Esophagus squamous epithelium (tissue), 5 donors: ENCODE measurements around the gene AMD1. TPM values are rescaled to one million over a fixed set of nuclear protein-coding genes. Genes with fewer than 3 reads are reported as not detected.
A peak's percentile ranks its signal among the peaks of the same experiment; 100 is the strongest.

Experiments used
- DNase-seq: peaks from one replicate; lab custom pipeline; 2025; lab: John Stamatoyannopoulos, UW
- H3K27ac ChIP-seq, 4 donors: fragments of 200-600 bp; sonication (generic); one replicate each; pipeline ENCODE4 v1.5.1; 2016 to 2019; ENCODE audit warnings: mild to moderate bottlenecking in 1 of 4
- H3K27me3 ChIP-seq, 4 donors: fragments of 200-600 bp; sonication (generic); 1 replicate in 3 of 4; 2 replicates in 1 of 4; pipeline versions ENCODE4 v1.5.1 to v1.6.0; 2017 to 2021; ENCODE audit warnings: antibody characterized with exemption in 1 of 4
- H3K36me3 ChIP-seq, 3 donors: fragments of 200-600 bp; sonication (generic); one replicate each; pipeline ENCODE4 v1.5.1; 2016 to 2019
- H3K4me1 ChIP-seq, 3 donors: fragments of 200-600 bp; sonication (generic); one replicate each; pipeline ENCODE4 v1.5.1; 2017 to 2019
- H3K4me3 ChIP-seq, 4 donors: fragments of 200-600 bp; sonication (generic); 1 replicate in 3 of 4; 2 replicates in 1 of 4; pipeline ENCODE4 v1.5.1; 2016 to 2019; ENCODE audit warnings: mild to moderate bottlenecking in 2 of 4, moderate library complexity in 1 of 4
- H3K9me3 ChIP-seq, 3 donors: fragments of 200-600 bp; sonication (generic); one replicate each; pipeline ENCODE4 v1.5.1; 2016 to 2019
- POLR2A ChIP-seq, 4 donors: fragments of 450-650 bp; IDR thresholded peaks; one replicate each; pipeline ENCODE4 v1.6.1; 2017; ENCODE audit warnings: antibody characterized with exemption in 4 of 4, mild to moderate bottlenecking in 4 of 4, moderate library complexity in 3 of 4
- WGBS, 2 donors: methylation state at CpG; one replicate each; pipeline ENCODE4 v1.1.5; 2018; 5-methylcytosine and 5-hydroxymethylcytosine counted together
- intact Hi-C: fragments of 100-400 bp; cut with DNase I; formaldehyde crosslinking; loops from one replicate; pipeline ENCODE4 v1.15.0; 2022
- total RNA-seq, 4 donors: library from RNA; depleted of rRNA; stranded (reverse); fragments of >200 nt; gene quantifications; one replicate each; pipeline ENCODE4 v1.1.0, GENCODE V29; 2016
- TF ChIP-seq, protein P1 (sequence below), 6 experiments: fragments of 450-650 bp in 4 of 6; fragments of 200-600 bp in 2 of 6; sonication (generic) in 2 of 6; IDR thresholded peaks; one replicate each; pipeline ENCODE4 v1.5.1; 2016 to 2019; ENCODE audit warnings: antibody characterized with exemption in 6 of 6, mild to moderate bottlenecking in 4 of 6, moderate library complexity in 4 of 6
- donor health status: DM: yes; HTN: yes; CAD: no.

AMD1 gene
- total RNA-seq, 4 donors from 2014 or later, result 53.6 to 116 (median 103) TPM

- Histone ChIP-seq H3K27me3 (no peaks in the 10 kb centered on the region), H3K4me3 (no peak overlapping the region), H3K27ac (peak overlapping the region; percentile 24 to 51 (median 38)), H3K36me3 (peaks cover 0 to 32% (median 7%) of the 10 kb centered on the region in 3 donors), H3K9me3 (no peaks in the 10 kb centered on the region), H3K4me1 (peaks cover 9 to 69% (median 38%) of the 10 kb centered on the region in 3 donors)
- intact Hi-C loops, result no loop called here
- 44 to 61% methylated on average over 7 of the region's 7 CpGs for WGBS, 2 donors
- no peak for DNase-seq
- TF ChIP-seq POLR2A (IDR thresholded peaks at IDR 0.05), result no peak
- TF ChIP-seq, protein P1, sequence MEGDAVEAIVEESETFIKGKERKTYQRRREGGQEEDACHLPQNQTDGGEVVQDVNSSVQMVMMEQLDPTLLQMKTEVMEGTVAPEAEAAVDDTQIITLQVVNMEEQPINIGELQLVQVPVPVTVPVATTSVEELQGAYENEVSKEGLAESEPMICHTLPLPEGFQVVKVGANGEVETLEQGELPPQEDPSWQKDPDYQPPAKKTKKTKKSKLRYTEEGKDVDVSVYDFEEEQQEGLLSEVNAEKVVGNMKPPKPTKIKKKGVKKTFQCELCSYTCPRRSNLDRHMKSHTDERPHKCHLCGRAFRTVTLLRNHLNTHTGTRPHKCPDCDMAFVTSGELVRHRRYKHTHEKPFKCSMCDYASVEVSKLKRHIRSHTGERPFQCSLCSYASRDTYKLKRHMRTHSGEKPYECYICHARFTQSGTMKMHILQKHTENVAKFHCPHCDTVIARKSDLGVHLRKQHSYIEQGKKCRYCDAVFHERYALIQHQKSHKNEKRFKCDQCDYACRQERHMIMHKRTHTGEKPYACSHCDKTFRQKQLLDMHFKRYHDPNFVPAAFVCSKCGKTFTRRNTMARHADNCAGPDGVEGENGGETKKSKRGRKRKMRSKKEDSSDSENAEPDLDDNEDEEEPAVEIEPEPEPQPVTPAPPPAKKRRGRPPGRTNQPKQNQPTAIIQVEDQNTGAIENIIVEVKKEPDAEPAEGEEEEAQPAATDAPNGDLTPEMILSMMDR (IDR thresholded peaks at IDR 0.05), result no peak
These were observed 12.1 kb downstream of the AMD1 start for GRCh38 chr6:110886555-110887167.

DNA sequence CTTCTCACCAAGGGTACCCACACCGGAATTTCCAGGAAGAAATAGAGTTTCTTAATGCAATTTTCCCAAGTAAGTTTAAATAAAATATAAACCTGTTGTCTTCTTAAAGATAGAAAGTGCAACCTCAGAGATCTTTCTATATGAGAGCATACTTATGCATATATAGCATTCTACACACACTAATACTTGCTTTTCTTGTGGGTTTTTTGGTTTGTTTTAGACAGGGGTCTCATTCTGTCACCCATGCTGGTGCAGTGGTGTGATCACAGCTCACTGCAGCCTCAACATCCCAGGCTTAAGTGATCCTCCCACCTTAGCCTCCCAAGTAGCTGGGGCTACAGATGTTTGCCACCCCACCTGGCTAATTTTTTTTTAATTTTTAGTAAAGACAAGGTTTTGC, 15.7 kb downstream of the AMD1 start:
- H3K27ac ChIP-seq, result no peak overlapping the region
- intact Hi-C loops, result no loop called here
- 93 to 100% methylated on average over 1 of the region's 1 CpG for WGBS, 2 donors
- no peak for TF ChIP-seq POLR2A (IDR thresholded peaks at IDR 0.05)
- TF ChIP-seq, protein P1 (IDR thresholded peaks at IDR 0.05), result no peak
- H3K9me3 ChIP-seq, result no peaks in the 10 kb centered on the region
- DNase-seq, result no peak
- H3K4me3 ChIP-seq, result no peak overlapping the region
- H3K36me3 ChIP-seq, result peaks cover 5 to 69% (median 28%) of the 10 kb centered on the region in 3 donors
- H3K27me3 ChIP-seq, result no peaks in the 10 kb centered on the region
- peaks cover 9 to 37% (median 16%) of the 10 kb centered on the region in 3 donors for H3K4me1 ChIP-seq

DNA sequence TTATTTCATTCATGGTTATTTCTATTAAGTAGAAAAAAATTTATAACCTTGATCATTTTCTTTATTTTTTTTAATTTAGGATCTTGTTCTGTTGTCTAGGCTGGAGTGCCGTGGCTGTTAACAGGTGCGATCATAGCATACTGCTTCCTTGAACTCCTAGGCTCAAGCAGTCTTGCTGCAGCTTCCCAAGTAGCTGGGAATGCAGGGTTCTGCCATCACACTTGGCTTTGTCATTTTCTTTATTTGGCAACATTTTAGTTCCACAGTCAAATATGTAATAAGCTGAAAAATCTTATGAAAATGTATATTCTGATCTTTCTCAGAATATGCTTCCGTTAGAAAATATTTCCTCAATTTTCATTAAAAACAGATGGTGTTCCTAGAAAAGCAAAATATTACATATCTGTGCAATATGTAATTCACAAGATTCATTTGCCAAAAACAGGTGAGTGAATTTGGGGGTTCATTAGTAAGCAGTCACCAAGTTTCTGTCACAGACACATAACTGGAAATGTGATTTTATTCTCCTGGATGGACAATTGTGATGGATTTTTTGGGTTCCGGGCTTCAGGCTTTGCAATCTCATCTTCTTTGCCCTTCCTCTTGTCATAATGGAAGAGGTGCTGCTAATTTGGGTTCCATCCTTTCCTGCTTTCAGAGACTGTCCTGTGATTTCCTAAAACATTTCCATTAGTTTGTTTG, 21.5 kb downstream of the AMD1 start:
- H3K36me3 ChIP-seq, result peaks cover 22 to 87% (median 34%) of the 10 kb centered on the region in 3 donors
- WGBS, 2 donors, result 96 to 98% methylated on average over 4 of the region's 4 CpGs
- no peaks in the 10 kb centered on the region for H3K4me1 ChIP-seq

DNA sequence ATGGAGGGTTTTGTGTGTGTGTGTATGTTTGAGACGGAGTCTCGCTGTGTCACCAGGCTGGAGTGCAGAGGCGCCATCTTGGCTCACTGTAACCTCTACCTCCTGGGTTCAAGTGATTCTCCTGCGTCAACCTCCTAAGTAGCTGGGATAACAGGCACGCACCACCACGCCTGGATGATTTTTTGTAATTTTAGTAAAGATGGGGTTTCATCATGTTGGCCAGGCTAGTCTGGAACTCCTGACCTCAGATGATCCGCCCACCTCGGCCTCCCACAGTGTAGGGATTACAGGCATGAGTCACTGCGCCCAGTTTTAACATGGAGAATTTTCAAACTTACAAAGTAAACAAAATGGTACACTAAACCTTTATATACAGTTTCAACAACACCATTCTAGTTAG, 22.8 kb downstream of the AMD1 start:
- TF ChIP-seq POLR2A (IDR thresholded peaks at IDR 0.05), result no peak
- TF ChIP-seq, protein P1 (IDR thresholded peaks at IDR 0.05), result no peak
- no peaks in the 10 kb centered on the region for H3K9me3 ChIP-seq
- intact Hi-C loops, result no loop called here
- WGBS, 2 donors, result 86 to 87% methylated on average over 9 of the region's 9 CpGs
- peaks cover 19 to 73% (median 26%) of the 10 kb centered on the region in 3 donors for H3K36me3 ChIP-seq
- H3K27ac ChIP-seq, result no peak overlapping the region
- no peaks in the 10 kb centered on the region for H3K27me3 ChIP-seq
- H3K4me3 ChIP-seq, result no peak overlapping the region
- no peak for DNase-seq
- no peaks in the 10 kb centered on the region for H3K4me1 ChIP-seq

More for the DNA sequence above, 21.5 kb downstream of the AMD1 start:
- no peak overlapping the region for H3K4me3 ChIP-seq
- DNase-seq, result no peak
- no peak for TF ChIP-seq POLR2A (IDR thresholded peaks at IDR 0.05)
- TF ChIP-seq, protein P1 (IDR thresholded peaks at IDR 0.05), result no peak
- H3K27me3 ChIP-seq, result no peaks in the 10 kb centered on the region
- no peak overlapping the region for H3K27ac ChIP-seq
- intact Hi-C loops, result no loop called here
- H3K9me3 ChIP-seq, result no peaks in the 10 kb centered on the region

DNA sequence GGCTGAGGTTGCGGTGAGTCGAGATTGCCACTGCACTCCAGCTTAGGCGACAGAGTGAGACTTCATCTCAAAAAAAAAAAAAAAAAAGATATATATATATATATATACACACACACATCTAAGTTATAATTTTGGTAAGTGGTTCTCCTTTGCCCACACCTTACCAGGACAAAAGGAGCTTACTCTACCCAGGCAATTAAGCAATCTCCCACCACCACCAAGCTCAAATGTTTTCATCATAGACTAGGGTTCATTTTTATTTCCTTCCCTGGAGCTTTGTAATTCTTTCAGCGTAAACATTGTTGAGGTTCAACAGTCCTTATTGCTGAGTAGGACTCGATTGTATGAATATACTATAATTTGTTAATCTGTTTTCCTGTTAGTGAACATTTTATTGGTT, 23.5 kb downstream of the AMD1 start:
- H3K36me3 ChIP-seq, result peaks cover 18 to 66% (median 19%) of the 10 kb centered on the region in 3 donors
- TF ChIP-seq, protein P1 (IDR thresholded peaks at IDR 0.05), result no peak
- no peak for TF ChIP-seq POLR2A (IDR thresholded peaks at IDR 0.05)
- no peak overlapping the region for H3K27ac ChIP-seq
- no peaks in the 10 kb centered on the region for H3K9me3 ChIP-seq
- H3K4me1 ChIP-seq, result no peaks in the 10 kb centered on the region
- no peaks in the 10 kb centered on the region for H3K27me3 ChIP-seq
- intact Hi-C loops, result no loop called here
- WGBS, 2 donors, result 90 to 96% methylated on average over 5 of the region's 5 CpGs
- no peak overlapping the region for H3K4me3 ChIP-seq
- no peak for DNase-seq
